GM18520 (cell line): ENCODE results near the gene SGMS2.
A peak's percentile ranks its signal among the peaks of the same experiment; 100 is the strongest.

Experiments used
- ATAC-seq: cut with Tn5 transposase; IDR thresholded peaks from one replicate; pipeline ENCODE4 v1.9.1; 2021; ENCODE audit not compliant: unreplicated experiment

The SGMS2 gene

DNA sequence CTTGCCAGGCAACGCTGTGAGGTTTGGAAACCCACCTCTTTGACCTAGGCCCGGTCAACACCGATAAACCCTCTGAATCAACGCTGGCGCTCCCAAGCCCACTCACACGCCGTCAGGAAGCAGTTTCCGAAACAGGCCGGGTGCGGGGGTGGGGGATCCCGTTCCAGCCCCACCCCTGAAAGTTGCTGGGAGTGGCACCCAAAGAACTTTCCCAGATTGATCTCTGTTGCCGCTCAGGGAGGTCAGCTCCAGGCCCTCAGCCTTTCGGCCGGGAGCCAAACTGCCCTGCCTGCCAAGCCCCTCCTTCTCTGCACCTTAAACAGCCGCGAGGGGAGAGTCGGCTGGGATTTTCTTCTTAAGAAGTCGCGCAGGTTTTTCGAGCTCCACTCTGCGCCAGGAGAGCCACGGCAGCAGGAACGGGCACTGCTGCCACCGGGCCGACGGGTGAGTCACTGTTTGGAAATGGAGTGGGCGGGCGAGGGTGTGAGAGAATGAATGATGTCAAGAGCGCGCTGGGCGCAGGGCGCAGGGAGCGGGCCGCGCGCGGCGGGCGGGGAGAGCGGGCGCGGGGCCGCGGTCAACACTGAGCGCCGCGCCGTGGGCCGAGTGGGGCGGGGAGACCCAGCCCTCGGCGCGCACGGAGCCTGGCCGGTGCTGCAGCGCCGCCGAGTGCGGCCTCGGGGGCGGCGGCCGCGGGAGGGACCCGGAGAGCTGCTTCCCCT lies at the start of gene SGMS2:
TSS of gene SGMS2 (plus strand) at position 583 of the 722 bp plus-strand sequence. CDS start 70,622 bp downstream, outside the sequence.
- peak; percentile 57 for ATAC-seq

- ATAC-seq: no peak
Observed at GRCh38 chr4:107777890-107778289, 46.8 kb upstream of the SGMS2 start.

DNA sequence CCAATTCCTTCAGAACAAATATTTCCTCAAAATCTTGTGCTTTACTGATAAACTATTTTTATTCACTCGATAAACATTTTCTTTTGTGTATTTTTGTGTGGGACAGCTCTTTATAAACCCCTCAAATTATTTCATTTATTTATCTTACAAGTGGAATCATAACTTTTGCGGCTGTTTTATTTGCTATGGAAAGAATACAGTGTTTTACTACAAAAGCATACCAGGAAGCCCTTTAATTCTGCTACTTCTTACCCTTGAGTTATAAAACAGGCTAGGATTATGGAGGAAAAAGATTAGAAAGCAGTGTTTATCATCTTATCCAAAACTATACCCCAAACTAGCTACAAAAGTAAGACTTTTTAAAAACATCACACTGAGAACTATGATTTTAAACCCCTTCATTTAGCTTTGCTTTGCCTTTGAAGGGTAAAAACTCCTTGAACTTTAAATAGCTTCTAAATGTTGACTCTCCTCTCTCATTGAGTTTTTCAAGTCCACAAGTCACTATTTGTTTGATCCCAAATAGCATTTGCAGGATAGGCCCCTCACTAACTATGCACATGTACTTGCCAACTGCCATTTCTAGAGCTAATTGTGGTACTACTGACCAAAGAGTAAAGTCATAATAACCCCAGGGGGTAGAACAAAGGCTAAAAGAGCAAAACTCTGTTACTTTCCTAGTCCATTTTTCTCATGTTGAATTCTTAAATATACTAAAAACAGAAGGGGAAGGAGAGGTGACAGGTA lies 45.8 kb upstream of the SGMS2 start:
- ATAC-seq: no peak

DNA sequence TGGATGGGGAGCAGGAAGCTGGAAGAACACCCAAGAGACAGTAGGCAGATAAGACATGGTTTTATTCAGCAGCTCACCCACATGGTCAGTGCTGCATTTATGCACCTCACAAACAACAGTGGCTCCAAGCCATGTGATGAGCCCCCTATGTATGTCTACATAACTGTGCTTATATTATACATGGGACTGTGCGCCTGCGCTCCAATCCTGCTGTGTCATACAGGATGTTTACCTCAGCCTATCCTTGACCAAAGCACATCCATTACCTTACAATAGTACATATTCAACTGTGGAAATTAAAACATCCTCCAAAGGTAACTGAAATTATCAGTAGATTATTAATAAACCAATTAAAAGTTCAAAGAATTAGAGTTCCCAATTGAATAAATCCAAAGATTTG lies 44.1 kb upstream of the SGMS2 start:
- ATAC-seq: no peak

GRCh38 chr4:107791902-107792301 lies 32.8 kb upstream of the SGMS2 start:
- ATAC-seq: no peak

- no peak for ATAC-seq
Observed at GRCh38 chr4:107792711-107793110, 32.0 kb upstream of the SGMS2 start.

DNA sequence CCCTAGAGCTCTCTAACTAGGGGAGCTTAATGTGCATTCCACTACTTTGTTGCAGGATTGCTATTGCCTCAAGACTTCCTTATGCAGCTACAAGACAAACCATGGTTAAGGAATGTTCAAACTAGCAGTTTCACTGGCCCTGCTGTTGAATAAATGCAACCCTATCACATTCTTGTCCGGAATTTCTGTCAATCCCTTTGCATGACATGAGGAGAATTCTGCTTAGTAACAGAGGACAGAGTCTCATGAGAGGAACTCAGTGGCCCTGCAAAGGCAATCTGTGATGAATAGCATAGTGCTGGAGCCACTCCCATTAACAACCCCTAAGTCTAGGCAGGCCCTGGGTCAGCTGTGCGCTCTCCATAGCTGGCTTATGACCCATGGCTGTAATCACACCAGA lies 30.7 kb upstream of the SGMS2 start:
- no peak for ATAC-seq

GRCh38 chr4:107799669-107800450 lies 24.9 kb upstream of the SGMS2 start:
- no peak for ATAC-seq

DNA sequence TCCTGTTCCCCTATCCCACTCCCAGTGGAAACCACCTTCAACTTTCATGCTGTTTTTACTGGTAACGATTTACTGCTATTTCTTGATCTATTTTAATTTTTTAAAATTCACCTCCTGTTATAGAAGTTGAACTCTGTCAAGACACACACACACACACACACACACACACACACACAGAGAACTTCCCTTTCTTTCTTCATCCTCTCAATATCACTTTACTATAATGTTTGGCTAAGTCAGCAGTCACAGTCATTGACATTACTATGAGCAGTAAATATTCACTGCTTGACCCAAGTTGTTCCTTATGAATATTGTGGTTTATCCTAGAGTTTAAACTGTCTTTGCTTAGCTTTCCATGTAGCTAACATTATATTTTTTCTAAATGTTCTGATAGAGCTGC lies 24.0 kb upstream of the SGMS2 start:
- no peak for ATAC-seq

- ATAC-seq: no peak
Observed at GRCh38 chr4:107801766-107802211, 22.9 kb upstream of the SGMS2 start.

GRCh38 chr4:107804956-107805355 lies 19.8 kb upstream of the SGMS2 start:
- ATAC-seq: no peak

- no peak for ATAC-seq
Observed at GRCh38 chr4:107806196-107806595, 18.5 kb upstream of the SGMS2 start.

- ATAC-seq: no peak
Observed at GRCh38 chr4:107808572-107808971, 16.2 kb upstream of the SGMS2 start.

DNA sequence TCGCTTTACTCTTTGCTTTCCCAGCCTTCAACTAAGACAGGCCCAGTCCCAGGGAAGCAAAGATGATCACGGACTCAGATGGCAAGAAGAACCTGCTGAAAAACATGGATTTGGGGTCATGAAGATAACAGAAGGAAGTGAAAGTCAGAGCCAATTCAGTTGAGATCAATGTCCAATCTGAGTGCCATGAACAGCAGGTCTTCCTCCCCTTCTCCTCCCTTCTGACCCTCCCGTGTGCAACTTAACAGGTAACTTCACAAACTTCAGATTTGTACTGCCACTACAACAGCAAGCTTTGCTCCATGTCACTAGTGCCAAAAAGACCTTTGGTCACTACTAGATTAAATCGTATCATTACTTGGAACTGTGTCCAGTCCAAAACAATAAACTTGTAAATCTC lies 15.5 kb upstream of the SGMS2 start:
- ATAC-seq: no peak

DNA sequence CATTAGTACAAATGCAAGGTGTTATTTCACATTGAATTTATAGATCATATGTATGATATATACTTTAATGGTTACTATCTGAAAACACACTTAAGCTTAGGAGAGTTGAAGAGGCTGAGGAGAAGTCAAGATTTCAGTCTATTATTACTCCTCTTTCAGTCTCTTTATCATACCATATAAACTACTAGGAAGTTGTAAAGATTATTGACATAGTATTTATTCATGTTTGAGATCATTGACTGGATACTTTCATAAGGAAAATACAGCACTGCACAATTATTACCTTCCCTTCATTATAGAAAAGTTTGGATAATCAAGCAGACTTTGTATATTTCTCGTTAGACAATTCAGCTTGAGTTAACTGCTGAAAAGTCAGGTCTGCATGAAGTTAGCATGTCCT lies 10.0 kb upstream of the SGMS2 start:
- ATAC-seq: no peak

- ATAC-seq: no peak
Observed at GRCh38 chr4:107815158-107815557, 9.6 kb upstream of the SGMS2 start.

DNA sequence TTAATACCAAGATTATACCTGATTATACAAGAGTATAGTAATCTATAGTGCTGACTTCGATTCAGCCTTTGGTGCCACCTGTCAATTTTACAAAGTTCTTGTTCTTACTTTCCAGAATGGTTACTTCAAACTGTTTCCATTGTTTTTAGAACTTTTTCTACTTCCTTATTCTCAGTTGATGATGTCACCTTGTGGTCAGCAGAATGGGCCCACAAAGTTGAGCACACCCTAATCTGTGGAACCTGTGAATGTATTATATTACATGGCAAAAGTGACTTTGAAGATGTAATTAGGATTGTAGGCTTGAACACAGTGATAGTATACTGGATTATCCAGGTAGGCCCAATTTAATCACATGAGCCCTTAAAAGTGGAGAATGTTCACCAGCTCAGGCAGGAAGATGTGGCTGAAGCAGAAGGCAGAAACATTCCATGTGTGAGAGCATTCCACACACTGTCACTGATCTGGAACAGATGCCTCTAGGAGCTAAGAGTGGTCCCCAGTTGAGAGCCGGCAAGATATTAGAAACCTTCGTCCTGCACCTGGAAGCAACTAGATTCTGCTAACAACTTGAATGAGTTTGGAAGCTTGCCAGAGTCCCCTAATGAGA lies 6.3 kb upstream of the SGMS2 start:
- peak; percentile 49 for ATAC-seq

GRCh38 chr4:107823870-107824349 lies 822 bp upstream of the SGMS2 start:
- no peak for ATAC-seq

DNA sequence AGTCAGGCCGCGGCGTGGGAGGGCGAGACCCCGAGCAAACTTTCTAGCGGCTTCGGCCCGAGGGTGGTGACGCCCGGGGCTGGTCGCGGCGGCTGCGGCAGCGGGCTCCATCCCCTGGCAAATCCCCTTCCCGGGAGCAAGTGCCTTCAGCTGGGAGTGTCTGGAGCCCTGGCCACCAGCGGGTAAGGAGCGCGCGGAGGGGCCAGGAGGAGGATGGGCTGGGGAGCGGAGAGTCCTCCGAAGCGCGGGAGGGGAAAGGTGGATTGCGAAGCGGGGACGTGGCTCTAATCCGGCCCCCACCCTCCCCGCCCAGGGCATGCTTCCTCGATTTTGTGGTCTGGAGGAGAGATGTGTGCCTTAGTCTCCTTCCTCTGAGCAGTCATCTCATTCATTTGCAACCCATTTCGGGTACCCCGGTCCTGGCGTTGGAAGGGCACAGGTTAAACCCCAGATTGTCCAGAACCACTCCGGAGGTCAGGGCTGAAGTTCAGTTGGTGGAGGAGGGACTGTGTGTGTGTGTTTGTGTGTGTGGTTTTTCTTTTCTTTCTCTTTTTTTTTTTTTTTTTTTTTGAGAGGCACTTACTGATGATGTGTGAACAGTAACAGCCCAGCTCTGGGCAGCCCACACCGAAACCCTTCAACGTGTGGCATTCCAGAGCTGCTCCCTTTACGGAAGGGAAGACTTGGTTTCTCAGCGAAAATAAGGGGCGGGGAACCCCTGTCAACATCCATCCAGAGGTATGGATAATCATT lies 516 bp downstream of the SGMS2 start:
- peak; percentile 17 for ATAC-seq

GRCh38 chr4:107826421-107826980 lies 1.8 kb downstream of the SGMS2 start:
- no peak for ATAC-seq
